Fibroblast of skin of right quadriceps (primary cell): Measurements from ENCODE around the gene DDX47.

Experiments
- DNase-seq: peaks from one replicate; pipeline ENCODE4 v3.0.0-alpha.2; 2013

DDX47 gene

GRCh38 chr12:12877153-12877768 lies 64.1 kb downstream of the DDX47 start:
- no peak for DNase-seq

- DNase-seq = no peak
Observed at GRCh38 chr12:12877781-12878455, 64.8 kb downstream of the DDX47 start.
